ENCODE measurements around the gene PDE9A. TPM values are rescaled to one million over a fixed set of nuclear protein-coding genes. Genes with fewer than 3 reads are reported as not detected.

Gene PDE9A
- total RNA-seq, 2 donors from 2014 or later = 45.9 to 62.4 TPM

DNA sequence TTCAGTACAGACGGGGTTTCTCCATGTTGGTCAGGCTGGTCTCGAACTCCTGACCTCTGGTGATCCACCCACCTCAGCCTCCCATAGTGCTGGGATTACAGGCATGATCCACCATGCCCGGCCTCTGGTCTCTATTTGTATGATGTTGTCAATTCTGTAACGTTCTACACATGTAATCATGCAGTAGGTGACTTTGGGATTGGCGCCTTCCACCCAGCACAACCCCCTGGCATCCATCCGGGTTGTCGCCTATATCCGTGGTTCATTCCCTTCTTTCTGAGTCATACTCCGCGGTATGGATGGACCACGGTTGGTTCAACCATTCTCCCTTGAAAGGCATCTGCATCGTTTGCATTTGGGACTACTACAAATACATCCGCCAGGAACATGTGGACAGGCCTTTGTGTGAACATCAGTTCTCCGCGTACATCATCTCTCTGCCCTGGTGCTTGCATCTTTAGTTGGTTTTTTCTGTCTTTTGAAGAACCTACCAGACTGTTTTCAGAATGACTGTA is 72.1 kb downstream of the PDE9A start:
- H3K9ac ChIP-seq (ENCODE audit: extremely low read depth, low read length, poor library complexity, severe bottlenecking) = no peak overlapping the region
- WGBS, 2 experiments (ENCODE audit: insufficient coverage in 1 of 2, insufficient read length in 1 of 2) = 97 to 98% methylated on average over 15 of the region's 15 CpGs
- H3K9me3 ChIP-seq (ENCODE audit: control insufficient read depth, low read length) = peaks cover 8% of the 10 kb centered on the region
- Mint-ChIP-seq H3K9me3 (peaks cover 11% of the 10 kb centered on the region), H3K4me3 (no peak overlapping the region), H3K27ac (no peak overlapping the region), H3K27me3 (ENCODE audit: insufficient read depth) (no peaks in the 10 kb centered on the region), H3K36me3 (ENCODE audit: low read depth) (peaks cover 49% of the 10 kb centered on the region), H3K4me1 (peaks cover 10% of the 10 kb centered on the region)
- no peaks in the 10 kb centered on the region for H3K4me1 ChIP-seq (ENCODE audit: control insufficient read depth, insufficient read depth, low read length)
- H3K4me3 ChIP-seq (ENCODE audit: low read length) = no peak overlapping the region
- TF ChIP-seq, protein P1, sequence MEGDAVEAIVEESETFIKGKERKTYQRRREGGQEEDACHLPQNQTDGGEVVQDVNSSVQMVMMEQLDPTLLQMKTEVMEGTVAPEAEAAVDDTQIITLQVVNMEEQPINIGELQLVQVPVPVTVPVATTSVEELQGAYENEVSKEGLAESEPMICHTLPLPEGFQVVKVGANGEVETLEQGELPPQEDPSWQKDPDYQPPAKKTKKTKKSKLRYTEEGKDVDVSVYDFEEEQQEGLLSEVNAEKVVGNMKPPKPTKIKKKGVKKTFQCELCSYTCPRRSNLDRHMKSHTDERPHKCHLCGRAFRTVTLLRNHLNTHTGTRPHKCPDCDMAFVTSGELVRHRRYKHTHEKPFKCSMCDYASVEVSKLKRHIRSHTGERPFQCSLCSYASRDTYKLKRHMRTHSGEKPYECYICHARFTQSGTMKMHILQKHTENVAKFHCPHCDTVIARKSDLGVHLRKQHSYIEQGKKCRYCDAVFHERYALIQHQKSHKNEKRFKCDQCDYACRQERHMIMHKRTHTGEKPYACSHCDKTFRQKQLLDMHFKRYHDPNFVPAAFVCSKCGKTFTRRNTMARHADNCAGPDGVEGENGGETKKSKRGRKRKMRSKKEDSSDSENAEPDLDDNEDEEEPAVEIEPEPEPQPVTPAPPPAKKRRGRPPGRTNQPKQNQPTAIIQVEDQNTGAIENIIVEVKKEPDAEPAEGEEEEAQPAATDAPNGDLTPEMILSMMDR (conservative IDR thresholded peaks at IDR 0.05) = no peak
- H3K27ac ChIP-seq (ENCODE audit: low read depth, low read length) = no peak overlapping the region
- H3K36me3 ChIP-seq (ENCODE audit: control insufficient read depth, insufficient read depth, low read length) = peaks cover 19% of the 10 kb centered on the region
- no peaks in the 10 kb centered on the region for H3K27me3 ChIP-seq (ENCODE audit: control insufficient read depth, insufficient read depth, low read length, poor library complexity, severe bottlenecking)
- DNase-seq = no peak

DNA sequence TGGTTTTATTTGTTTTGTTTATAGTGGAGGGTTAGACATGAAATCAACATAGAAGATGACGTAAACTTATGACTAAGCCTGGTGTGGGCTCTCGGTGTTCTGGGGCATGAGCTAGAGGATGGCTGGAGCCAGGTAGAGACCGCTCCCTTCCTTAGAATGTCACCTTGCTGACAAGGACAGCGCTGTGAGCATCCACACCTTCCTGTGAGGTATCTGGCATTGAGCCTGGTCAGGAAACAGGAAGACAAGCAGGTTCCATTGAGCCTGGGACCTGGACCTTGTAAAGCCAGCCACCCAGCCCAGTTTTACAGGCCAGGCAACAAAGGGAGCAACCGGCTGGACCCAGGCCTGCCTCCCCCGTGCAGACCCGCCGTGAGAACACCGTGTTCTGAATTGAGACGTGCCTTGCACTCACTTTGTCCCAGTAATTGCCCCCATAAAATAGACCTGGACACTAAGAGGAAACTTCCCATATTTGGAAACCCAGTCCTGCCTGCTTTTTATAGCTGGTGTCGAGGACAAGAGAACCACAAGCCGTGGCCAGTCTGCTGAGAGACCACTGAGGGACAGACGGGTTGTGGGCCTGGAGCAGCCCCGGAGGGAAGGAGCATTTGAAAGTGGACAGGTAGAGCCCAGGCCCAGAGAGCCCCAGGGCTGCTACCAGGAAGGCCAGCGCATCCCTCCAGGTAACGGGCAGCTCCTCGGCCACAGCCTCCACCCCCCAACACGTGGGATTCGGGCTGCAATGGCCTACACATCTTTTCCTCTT is 78.0 kb downstream of the PDE9A start:
- no peaks in the 10 kb centered on the region for H3K27me3 Mint-ChIP-seq (ENCODE audit: insufficient read depth)
- peaks cover 22% of the 10 kb centered on the region for H3K9me3 ChIP-seq (ENCODE audit: control insufficient read depth, low read length)
- peaks cover 11% of the 10 kb centered on the region for H3K9me3 Mint-ChIP-seq
- TF ChIP-seq, protein P1 (conservative IDR thresholded peaks at IDR 0.05) = no peak
- WGBS, 2 experiments (ENCODE audit: insufficient coverage in 1 of 2, insufficient read length in 1 of 2) = 92% methylated on average over 12 to 19 of the region's 19 CpGs
- H3K4me1 Mint-ChIP-seq = peaks cover 15% of the 10 kb centered on the region
- H3K36me3 Mint-ChIP-seq (ENCODE audit: low read depth) = peaks cover 76% of the 10 kb centered on the region
- H3K27ac Mint-ChIP-seq = no peak overlapping the region
- H3K36me3 ChIP-seq (ENCODE audit: control insufficient read depth, insufficient read depth, low read length) = peaks cover 61% of the 10 kb centered on the region
- no peaks in the 10 kb centered on the region for H3K27me3 ChIP-seq (ENCODE audit: control insufficient read depth, insufficient read depth, low read length, poor library complexity, severe bottlenecking)
- no peaks in the 10 kb centered on the region for H3K4me1 ChIP-seq (ENCODE audit: control insufficient read depth, insufficient read depth, low read length)
- no peak overlapping the region for H3K4me3 Mint-ChIP-seq
- no peak overlapping the region for H3K9ac ChIP-seq (ENCODE audit: extremely low read depth, low read length, poor library complexity, severe bottlenecking)
- H3K27ac ChIP-seq (ENCODE audit: low read depth, low read length) = no peak overlapping the region
- DNase-seq = no peak
- no peak overlapping the region for H3K4me3 ChIP-seq (ENCODE audit: low read length)

DNA sequence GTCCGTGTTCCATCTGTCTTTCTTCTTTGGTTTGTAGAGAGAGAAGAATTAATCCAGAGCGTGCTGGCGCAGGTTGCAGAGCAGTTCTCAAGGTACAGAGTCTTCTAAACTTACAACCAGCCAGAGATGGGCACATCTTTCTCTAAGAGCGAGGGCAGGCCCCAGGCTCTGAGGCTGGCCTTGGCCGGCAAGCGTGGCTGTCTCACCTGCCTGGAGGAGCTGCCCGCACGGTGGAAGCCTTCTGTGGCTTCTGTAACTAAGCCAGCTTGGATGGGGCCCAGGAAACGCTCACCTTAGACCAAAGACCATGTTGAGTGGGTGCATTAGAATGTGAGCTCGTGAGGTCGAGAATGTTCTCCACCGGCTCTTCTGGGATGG is 78.6 kb downstream of the PDE9A start:
- Mint-ChIP-seq H3K36me3 (ENCODE audit: low read depth) (peaks cover 80% of the 10 kb centered on the region), H3K4me1 (peaks cover 15% of the 10 kb centered on the region), H3K27me3 (ENCODE audit: insufficient read depth) (no peaks in the 10 kb centered on the region), H3K9me3 (peaks cover 11% of the 10 kb centered on the region), H3K4me3 (no peak overlapping the region), H3K27ac (no peak overlapping the region)
- no peak overlapping the region for H3K9ac ChIP-seq (ENCODE audit: extremely low read depth, low read length, poor library complexity, severe bottlenecking)
- no peak overlapping the region for H3K27ac ChIP-seq (ENCODE audit: low read depth, low read length)
- H3K4me3 ChIP-seq (ENCODE audit: low read length) = no peak overlapping the region
- peaks cover 22% of the 10 kb centered on the region for H3K9me3 ChIP-seq (ENCODE audit: control insufficient read depth, low read length)
- no peaks in the 10 kb centered on the region for H3K4me1 ChIP-seq (ENCODE audit: control insufficient read depth, insufficient read depth, low read length)
- TF ChIP-seq, protein P1 (conservative IDR thresholded peaks at IDR 0.05) = no peak
- H3K36me3 ChIP-seq (ENCODE audit: control insufficient read depth, insufficient read depth, low read length) = peaks cover 66% of the 10 kb centered on the region
- H3K27me3 ChIP-seq (ENCODE audit: control insufficient read depth, insufficient read depth, low read length, poor library complexity, severe bottlenecking) = no peaks in the 10 kb centered on the region
- WGBS, 2 experiments (ENCODE audit: insufficient coverage in 1 of 2, insufficient read length in 1 of 2) = 89 to 92% methylated on average over 9 to 12 of the region's 12 CpGs
- DNase-seq = no peak
